Measurements from ENCODE around the gene ATP2B3. TPM values are rescaled to one million over a fixed set of nuclear protein-coding genes. Genes with fewer than 3 reads are reported as not detected.

The ATP2B3 gene
- total RNA-seq, 1 experiment from 2014 or later = 0.35 TPM

DNA sequence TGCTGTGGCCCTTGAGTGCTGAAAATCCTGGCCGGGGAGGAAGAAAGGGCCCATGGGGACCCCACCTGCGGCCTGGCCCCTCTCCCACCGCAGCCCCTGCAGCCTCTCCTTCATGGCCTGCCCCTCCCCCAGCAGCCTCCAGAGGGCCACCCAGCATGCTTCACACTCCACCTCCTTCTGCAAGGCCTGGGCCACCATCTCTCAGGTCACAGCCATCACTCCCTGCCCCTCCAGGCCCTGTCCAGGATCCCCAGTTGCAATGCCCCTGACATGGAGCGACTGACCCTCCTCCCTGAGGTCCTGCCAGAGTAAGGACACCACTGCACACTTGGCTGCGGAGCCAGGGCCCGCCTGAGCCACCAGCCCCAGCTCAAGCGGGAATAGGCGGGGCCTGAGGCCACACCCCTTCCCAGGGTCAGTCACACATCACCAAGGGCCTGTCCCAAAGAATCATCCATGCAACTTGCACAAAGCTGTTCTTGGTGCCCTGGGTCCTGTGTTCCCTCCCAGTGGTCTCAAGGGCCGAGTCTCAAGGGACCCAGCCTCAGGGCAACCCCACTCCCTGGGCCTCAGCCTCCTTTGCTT, 48.6 kb downstream of the ATP2B3 start:
- Histone ChIP-seq H3K4me1 (ENCODE audit: insufficient read depth, low read length) (no peaks in the 10 kb centered on the region), H2BK15ac (ENCODE audit: low read depth, low read length) (no peak overlapping the region), H3K18ac (ENCODE audit: insufficient read length, low read depth, low read length) (no peak overlapping the region), H4K91ac (ENCODE audit: insufficient read length, low read depth, low read length) (no peak overlapping the region), H3K27ac (ENCODE audit: insufficient read length, low read depth, low read length) (no peak overlapping the region), H3K23ac (ENCODE audit: insufficient read length, low read depth, low read length) (no peak overlapping the region), H3K23me2 (ENCODE audit: insufficient read length, low read depth, low read length, poor library complexity, severe bottlenecking) (no peaks in the 10 kb centered on the region), H3K56ac (ENCODE audit: insufficient read length, low read depth, low read length) (no peak overlapping the region), H3K27me3 (ENCODE audit: insufficient read depth, low read length) (no peaks in the 10 kb centered on the region), H3K4ac (ENCODE audit: low read depth, low read length) (no peak overlapping the region), H3K4me2 (ENCODE audit: insufficient read depth, insufficient read length, low read length) (no peak overlapping the region), H2AFZ (ENCODE audit: low read length) (no peak overlapping the region), H2BK12ac (ENCODE audit: insufficient read length, low read depth, low read length) (no peak overlapping the region), H4K20me1 (ENCODE audit: control insufficient read depth, insufficient read depth, insufficient read length) (no peaks in the 10 kb centered on the region), H4K5ac (ENCODE audit: insufficient read length, low read depth, low read length) (no peak overlapping the region), H3K9me3 (ENCODE audit: control insufficient read depth, low read depth, low read length) (peaks cover 10% of the 10 kb centered on the region), H3K79me2 (ENCODE audit: insufficient read depth, low read length) (no peaks in the 10 kb centered on the region), H3K9ac (ENCODE audit: extremely low read depth, insufficient read length, low read length) (no peak overlapping the region), H3T11ph (ENCODE audit: low read length) (no peak overlapping the region), H3K14ac (ENCODE audit: insufficient read depth, low read length) (no peak overlapping the region), H2AK5ac (ENCODE audit: insufficient read length, low read length) (no peak overlapping the region), H3K79me1 (ENCODE audit: insufficient read depth, low read depth, low read length, poor library complexity, severe bottlenecking) (no peaks in the 10 kb centered on the region), H4K8ac (replicated peaks; ENCODE audit: insufficient read length, low read depth, low read length) (no peak overlapping the region), H2BK5ac (ENCODE audit: insufficient read length, low read length) (no peak overlapping the region), H2BK20ac (ENCODE audit: low read depth, low read length, poor library complexity, severe bottlenecking) (no peak overlapping the region), H2BK120ac (ENCODE audit: low read depth, low read length, poor library complexity, severe bottlenecking) (no peak overlapping the region)
- TF ChIP-seq, protein P1, sequence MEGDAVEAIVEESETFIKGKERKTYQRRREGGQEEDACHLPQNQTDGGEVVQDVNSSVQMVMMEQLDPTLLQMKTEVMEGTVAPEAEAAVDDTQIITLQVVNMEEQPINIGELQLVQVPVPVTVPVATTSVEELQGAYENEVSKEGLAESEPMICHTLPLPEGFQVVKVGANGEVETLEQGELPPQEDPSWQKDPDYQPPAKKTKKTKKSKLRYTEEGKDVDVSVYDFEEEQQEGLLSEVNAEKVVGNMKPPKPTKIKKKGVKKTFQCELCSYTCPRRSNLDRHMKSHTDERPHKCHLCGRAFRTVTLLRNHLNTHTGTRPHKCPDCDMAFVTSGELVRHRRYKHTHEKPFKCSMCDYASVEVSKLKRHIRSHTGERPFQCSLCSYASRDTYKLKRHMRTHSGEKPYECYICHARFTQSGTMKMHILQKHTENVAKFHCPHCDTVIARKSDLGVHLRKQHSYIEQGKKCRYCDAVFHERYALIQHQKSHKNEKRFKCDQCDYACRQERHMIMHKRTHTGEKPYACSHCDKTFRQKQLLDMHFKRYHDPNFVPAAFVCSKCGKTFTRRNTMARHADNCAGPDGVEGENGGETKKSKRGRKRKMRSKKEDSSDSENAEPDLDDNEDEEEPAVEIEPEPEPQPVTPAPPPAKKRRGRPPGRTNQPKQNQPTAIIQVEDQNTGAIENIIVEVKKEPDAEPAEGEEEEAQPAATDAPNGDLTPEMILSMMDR (conservative IDR thresholded peaks at IDR 0.05) = no peak
- peak; percentile 52 for DNase-seq
- H3K36me3 Mint-ChIP-seq (ENCODE audit: insufficient read depth in 1 of 3, low read depth in 3 of 3) = peaks cover 5 to 10% (median 7%) of the 10 kb centered on the region in 3 experiments; a peak in 5 of 7 replicates
- H3K27me3 Mint-ChIP-seq (ENCODE audit: low read depth) = peaks cover 16% of the 10 kb centered on the region
- peaks cover 68 to 74% of the 10 kb centered on the region in 2 experiments for H3K9me3 Mint-ChIP-seq
- WGBS (ENCODE audit: extremely low coverage, insufficient read length, low lambda C conversion rate) = no CpG with 5 or more reads among the region's 9 CpGs
- H3K4me1 Mint-ChIP-seq = peaks cover 11 to 15% of the 10 kb centered on the region in 2 experiments
- H3K4me3 Mint-ChIP-seq = no peak overlapping the region
- H3K27ac Mint-ChIP-seq = no peak overlapping the region

All from H9 (cell line).